HCT116 (cell line): ENCODE data around the gene LHB. TPM values are rescaled to one million over a fixed set of nuclear protein-coding genes. Genes with fewer than 3 reads are reported as not detected.

Experiments used
- ATAC-seq: fragments of 200-7000 bp; cut with Tn5 transposase; 2 replicates; pipeline ENCODE4 v1.9.1; 2020; ENCODE audit warnings: mild to moderate bottlenecking, moderate library complexity
- BruUV-seq: library from RNA; stranded (reverse); fragments of 400-500 nt; replicated peaks from 2 replicates; lab custom pipeline; 2021; lab: Mats Ljungman, UMichigan
- CTCF ChIA-PET: fragments of 300-600 bp; sonication (Branson Sonifier 250); formaldehyde crosslinking; loops from one replicate; lab custom pipeline; 2021; ENCODE audit warnings: antibody characterized with exemption; lab: Charles Lee
- POLR2A ChIA-PET: fragments of 300-600, 350-600 bp; sonication (Branson Sonifier 250); formaldehyde crosslinking; loops from one replicate; lab custom pipeline; 2021; ENCODE audit warnings: antibody characterized with exemption; lab: Charles Lee
- RAD21 ChIA-PET, 2 experiments: fragments of 300-600 bp; sonication (Branson Sonifier 250); formaldehyde crosslinking; loops; one replicate each; lab custom pipeline; 2023; ENCODE audit warnings: low total read pairs in 2 of 2; ENCODE audit not compliant: uncharacterized antibody in 2 of 2, unreplicated experiment in 2 of 2, low non-redundant PET in 1 of 2; lab: Charles Lee
- DNase-seq: peaks from one replicate; pipeline ENCODE4 v3.0.0-alpha.2; 2010; ENCODE audit warnings: low read depth, low spot score
- H2AFZ ChIP-seq: fragments of 200-600 bp; shearing (Covaris generic), sonication (generic); 2 replicates; pipeline ENCODE4 v1.6.1; 2017; ENCODE audit warnings: low read depth, mixed run types, mixed read lengths, antibody characterized with exemption, low read length; ENCODE audit not compliant: poor library complexity, severe bottlenecking
- H3K27ac ChIP-seq: 2 replicates; pipeline ENCODE4 v1.5.1; 2012; ENCODE audit warnings: low read depth, low read length
- H3K27me3 ChIP-seq: fragments of 200-600 bp; sonication (generic); 2 replicates; pipeline ENCODE4 v1.6.1; 2016; ENCODE audit warnings: mixed run types, low read length, mixed read lengths; ENCODE audit not compliant: insufficient read depth
- H3K36me3 ChIP-seq, 2 experiments: fragments of 200-500 bp in 1 of 2; fragments of 200-600 bp in 1 of 2; sonication (Bioruptor generic) in 1 of 2; sonication (generic) in 1 of 2; 2 replicates each; pipeline versions ENCODE4 v1.5.1 to v1.6.1; 2014 to 2016; ENCODE audit warnings: low read length in 2 of 2, inconsistent platforms in 1 of 2, mixed read lengths in 1 of 2, mixed run types in 1 of 2; ENCODE audit not compliant: insufficient read depth in 2 of 2, control insufficient read depth in 1 of 2
- H3K4me1 ChIP-seq, 2 experiments: fragments of 200-600 bp in 1 of 2; sonication (generic) in 1 of 2; 2 replicates each; pipeline versions ENCODE4 v1.5.1 to v1.6.1; 2012 to 2017; ENCODE audit warnings: low read length in 2 of 2, inconsistent platforms in 1 of 2, mild to moderate bottlenecking in 1 of 2, mixed read lengths in 1 of 2, mixed run types in 1 of 2, moderate library complexity in 1 of 2; ENCODE audit not compliant: insufficient read depth in 2 of 2, control insufficient read depth in 1 of 2
- H3K4me2 ChIP-seq: fragments of 200-600 bp; sonication (generic); 2 replicates; pipeline ENCODE4 v1.6.1; 2017; ENCODE audit warnings: mixed run types, low read length, mixed read lengths
- H3K4me3 ChIP-seq, 2 experiments: fragments of 200-600 bp in 1 of 2; sonication (generic) in 1 of 2; replicated peaks in 1 of 2; 2 replicates each; pipeline ENCODE4 v1.5.1; 2011 to 2016; ENCODE audit warnings: low read length in 2 of 2, control low read depth in 1 of 2, low read depth in 1 of 2, mild to moderate bottlenecking in 1 of 2, mixed read lengths in 1 of 2, mixed run types in 1 of 2
- H3K79me2 ChIP-seq: fragments of 200-600 bp; sonication (generic); 2 replicates; pipeline ENCODE4 v1.6.1; 2017; ENCODE audit warnings: mild to moderate bottlenecking, mixed run types, low read length, moderate library complexity, mixed read lengths; ENCODE audit not compliant: insufficient read depth
- H3K9ac ChIP-seq: fragments of 200-600 bp; sonication (generic); 2 replicates; pipeline ENCODE4 v1.6.1; 2016; ENCODE audit warnings: low read length, mixed read lengths
- H3K9me2 ChIP-seq: fragments of 200-600 bp; sonication (generic), shearing (Covaris generic); 2 replicates; pipeline ENCODE4 v1.6.1; 2017; ENCODE audit warnings: mixed run types, mild to moderate bottlenecking, moderate library complexity; ENCODE audit not compliant: insufficient read depth
- H3K9me3 ChIP-seq, 2 experiments: fragments of 200-500 bp in 1 of 2; fragments of 200-600 bp in 1 of 2; sonication (Bioruptor generic) in 1 of 2; sonication (generic) in 1 of 2; 2 replicates each; pipeline ENCODE4 v1.6.1; 2014 to 2017; ENCODE audit warnings: low read length in 2 of 2, mixed read lengths in 2 of 2, inconsistent platforms in 1 of 2, low read depth in 1 of 2, mild to moderate bottlenecking in 1 of 2, mixed run types in 1 of 2, moderate library complexity in 1 of 2; ENCODE audit not compliant: control insufficient read depth in 1 of 2, insufficient read depth in 1 of 2
- H4K20me1 ChIP-seq: fragments of 200-600 bp; sonication (generic), shearing (Covaris generic); 2 replicates; pipeline ENCODE4 v1.6.1; 2017; ENCODE audit warnings: mixed run types, mild to moderate bottlenecking, moderate library complexity; ENCODE audit not compliant: insufficient read depth
- CEBPB ChIP-seq: IDR thresholded peaks from 2 replicates; pipeline ENCODE4 v1.6.1; 2012; ENCODE audit warnings: low read depth
- EZH2phosphoT487 ChIP-seq: fragments of 200-600 bp; IDR thresholded peaks from 2 replicates; pipeline ENCODE4 v1.6.1; 2018; ENCODE audit warnings: antibody characterized with exemption, borderline replicate concordance
- JUND ChIP-seq: IDR thresholded peaks from 2 replicates; pipeline ENCODE4 v1.6.1; 2012
- POLR2AphosphoS5 ChIP-seq: IDR thresholded peaks from 2 replicates; pipeline ENCODE4 v1.6.1; 2011; ENCODE audit warnings: mild to moderate bottlenecking, low read depth, low read length, moderate library complexity
- ZFX ChIP-seq: fragments of 450-650 bp; IDR thresholded peaks from 2 replicates; pipeline ENCODE4 v1.6.1; 2017
- ZNF274 ChIP-seq: fragments of 200-500 bp; sonication (Bioruptor generic); IDR thresholded peaks from 2 replicates; pipeline ENCODE4 v1.6.1; 2014; ENCODE audit warnings: mild to moderate bottlenecking, low read depth, low read length, inconsistent platforms
- intact Hi-C: fragments of 100-400 bp; cut with micrococcal nuclease; formaldehyde crosslinking; loops from 2 replicates; pipeline ENCODE4 v1.10.0; 2022
- total RNA-seq: library from RNA; stranded (reverse); gene quantifications from one replicate; pipeline ENCODE4 v1.2.1, GENCODE V29; 2021; ENCODE audit not compliant: unreplicated experiment

LHB gene
- total RNA-seq, 1 experiment from 2014 or later: 3.7 TPM

GRCh38 chr19:49065905-49066512 is 49.1 kb upstream of the LHB start:
- ChIA-PET POLR2A (no interaction called here), CTCF (interaction anchor here (1.8 kb wide), 1 partner anchor 8 kb away, joined by 18 read pairs; no protein-coding TSS in a partner anchor), RAD21 (no interaction called here)
- Histone ChIP-seq H2AFZ (no peak overlapping the region), H3K36me3 (no peaks in the 10 kb centered on the region), H3K27ac (no peak overlapping the region), H3K4me2 (peak overlapping the region; percentile 89; the same call in 1 of the 2 replicates), H3K9me2 (no peaks in the 10 kb centered on the region), H3K27me3 (no peaks in the 10 kb centered on the region), H3K4me1 (peaks cover 30 to 58% of the 10 kb centered on the region in 2 experiments), H3K4me3 (no peak overlapping the region), H3K9me3 (no peaks in the 10 kb centered on the region), H3K79me2 (no peaks in the 10 kb centered on the region), H3K9ac (no peak overlapping the region), H4K20me1 (no peaks in the 10 kb centered on the region)
- BruUV-seq: no TSS peak
- DNase-seq (no peak), ATAC-seq (no peak)
- TF ChIP-seq POLR2AphosphoS5 (0 out of 2 replicates have a peak, but pooled peaks have one; percentile 14), CEBPB (no peak)
- intact Hi-C loops: no loop called here

GRCh38 chr19:49064768-49065611 is 48.1 kb upstream of the LHB start, which contains the start of gene NTF4:
NTF4 (minus strand) TSS chr19:49064818; CDS start chr19:49061997, 2,821 bp downstream.
- H2AFZ ChIP-seq: no peak within 1 kb of the TSS
- no TSS peak for BruUV-seq
- peaks cover 32 to 68% of the 10 kb centered on the region in 2 experiments for H3K4me1 ChIP-seq
- ChIA-PET CTCF (interaction anchor here (0.6 to 1.8 kb wide), 3 partner anchors 9 to 65 kb away, joined by 4 to 18 read pairs (median 4); no protein-coding TSS in a partner anchor), POLR2A (interaction anchor here (0.6 kb wide), 1 partner anchor 89 kb away, joined by 3 read pairs; no protein-coding TSS in a partner anchor), RAD21 (interaction anchor here in 1 of 2 experiments (0.6 to 0.8 kb wide), 2 partner anchors 13 to 72 kb away, joined by 3 read pairs; partner anchors contain the start of genes GYS1 and RUVBL2)
- H4K20me1 ChIP-seq: no peaks in the 10 kb centered on the region
- no peaks in the 10 kb centered on the region for H3K9me2 ChIP-seq
- H3K9ac ChIP-seq: peak within 1 kb of the TSS; percentile 67
- intact Hi-C loops: no loop called here
- no peaks in the 10 kb centered on the region for H3K27me3 ChIP-seq
- peak within 1 kb of the TSS; percentile 89 for H3K4me2 ChIP-seq
- ATAC-seq: peak; percentile 83
- peak within 1 kb of the TSS; percentile 42 to 56 for H3K4me3 ChIP-seq
- no peaks in the 10 kb centered on the region for H3K9me3 ChIP-seq
- DNase-seq: no peak
- TF ChIP-seq ZNF274 (no peak), POLR2AphosphoS5 (peak; percentile 66), JUND (no peak), EZH2phosphoT487 (no peak), ZFX (no peak)
- no peaks in the 10 kb centered on the region for H3K79me2 ChIP-seq
- no peaks in the 10 kb centered on the region for H3K36me3 ChIP-seq
- H3K27ac ChIP-seq: peak within 1 kb of the TSS; percentile 69
